ENCODE data around the gene KMT2B.
"Not testable (repeated sequence)": the region's sequence is repeated elsewhere in the genome, so short reads cannot be mapped to it uniquely, and the experiment has no call there.

The KMT2B gene

GRCh38 chr19:35717665-35718344 lies at the start of gene KMT2B:
Gene KMT2B, plus strand, starts transcription at chr19:35718003. Its CDS starts 16 bp downstream, at chr19:35718019.
- DNase-seq: peak in 1 of 2 donors; percentile 84

GRCh38 chr19:35669566-35669965 lies 48.2 kb upstream of the KMT2B start:
- DNase-seq: no peak

- DNase-seq: no peak
These were observed 47.8 kb upstream of the KMT2B start for GRCh38 chr19:35669974-35670373.

- no peak for DNase-seq
These were observed 47.1 kb upstream of the KMT2B start for GRCh38 chr19:35670686-35671085.

- DNase-seq: no peak
These were observed 46.0 kb upstream of the KMT2B start for GRCh38 chr19:35671818-35672217.

- no peak for DNase-seq
These were observed 44.5 kb upstream of the KMT2B start for GRCh38 chr19:35673121-35673804.

- no peak for DNase-seq
These were observed 42.1 kb upstream of the KMT2B start for GRCh38 chr19:35675589-35676140.

GRCh38 chr19:35689836-35690235 lies 28.0 kb upstream of the KMT2B start:
- no peak for DNase-seq

- not testable (repeated sequence) for DNase-seq
These were observed 26.7 kb upstream of the KMT2B start for GRCh38 chr19:35691106-35691505.

GRCh38 chr19:35692010-35692409 lies 25.8 kb upstream of the KMT2B start:
- DNase-seq: no peak

- DNase-seq: no peak
These were observed 24.4 kb upstream of the KMT2B start for GRCh38 chr19:35693422-35693821.

GRCh38 chr19:35693835-35694599 lies 23.8 kb upstream of the KMT2B start:
- peak; percentile 50 to 84 for DNase-seq

- no peak for DNase-seq
These were observed 21.8 kb upstream of the KMT2B start for GRCh38 chr19:35695895-35696422.

GRCh38 chr19:35696835-35697234 lies 21.0 kb upstream of the KMT2B start:
- DNase-seq: no peak

GRCh38 chr19:35702223-35703012 lies 15.4 kb upstream of the KMT2B start:
- DNase-seq: peak; percentile 30 to 91

- DNase-seq: no peak
These were observed 14.5 kb upstream of the KMT2B start for GRCh38 chr19:35703343-35703742.

- DNase-seq: no peak
These were observed 13.6 kb upstream of the KMT2B start, which contains the start of gene ZBTB32 for GRCh38 chr19:35704218-35704617. Gene ZBTB32, plus strand, starts transcription at chr19:35704558. Its CDS starts 10,069 bp downstream, at chr19:35714627.

GRCh38 chr19:35708391-35708790 lies 9.4 kb upstream of the KMT2B start:
- no peak for DNase-seq

- no peak for DNase-seq
These were observed 6.7 kb upstream of the KMT2B start for GRCh38 chr19:35710784-35711723.

- DNase-seq: no peak
These were observed 5.0 kb upstream of the KMT2B start for GRCh38 chr19:35712567-35713505.

Measured in bone marrow (tissue), 2 donors.